Measurements from ENCODE around the gene LAMB1.

The LAMB1 gene

DNA sequence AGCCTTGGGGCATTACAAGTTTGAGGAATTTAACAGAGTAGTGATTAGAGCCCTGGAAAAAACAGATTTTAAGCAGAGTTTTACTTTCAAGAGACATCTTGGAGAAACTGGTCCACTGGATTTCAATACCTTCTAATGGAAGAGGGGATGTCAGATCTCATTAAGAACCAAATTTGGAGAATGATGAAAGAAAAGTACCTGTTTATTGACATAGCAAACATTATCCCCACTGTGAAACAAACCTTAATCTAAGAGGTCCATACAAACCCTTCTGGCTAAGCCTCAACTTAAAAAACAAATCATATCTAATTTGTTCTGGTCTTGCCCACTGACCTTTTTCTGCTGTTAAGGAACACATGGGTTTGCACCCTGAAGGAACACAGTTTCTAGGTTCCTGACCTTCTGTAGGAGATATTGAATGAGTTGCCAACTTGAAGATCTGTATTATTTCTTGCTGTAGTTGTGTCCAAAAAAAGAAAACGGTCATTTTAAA, 53.5 kb downstream of the LAMB1 start:
- Histone ChIP-seq H3K9me2 (replicated peaks; ENCODE audit: insufficient read depth, low read length) (no peaks in the 10 kb centered on the region), H4K20me1 (ENCODE audit: low read depth, low read length) (no peaks in the 10 kb centered on the region), H3K79me2 (ENCODE audit: insufficient read depth, low read length) (no peaks in the 10 kb centered on the region), H3K4me3 (ENCODE audit: insufficient read depth, low read length, poor library complexity, severe bottlenecking) (no peak overlapping the region), H3F3A (ENCODE audit: insufficient read depth) (no peaks in the 10 kb centered on the region), H3K9me3 (ENCODE audit: insufficient read depth, low read length) (no peaks in the 10 kb centered on the region), H3K27ac (ENCODE audit: low read depth, low read length) (no peak overlapping the region), H3K4me2 (ENCODE audit: low read depth, low read length, poor library complexity, severe bottlenecking) (no peak overlapping the region), H2AFZ (ENCODE audit: low read depth, low read length, severe bottlenecking) (no peak overlapping the region), H3K9ac (ENCODE audit: low read length) (no peak overlapping the region), H3K27me3 (ENCODE audit: low read length) (no peaks in the 10 kb centered on the region), H3K36me3 (ENCODE audit: low read length) (no peaks in the 10 kb centered on the region)
- TF ChIP-seq EZH2phosphoT487 (conservative IDR thresholded peaks at IDR 0.05; ENCODE audit: low read length): no peak
- TF ChIP-seq, protein P1, sequence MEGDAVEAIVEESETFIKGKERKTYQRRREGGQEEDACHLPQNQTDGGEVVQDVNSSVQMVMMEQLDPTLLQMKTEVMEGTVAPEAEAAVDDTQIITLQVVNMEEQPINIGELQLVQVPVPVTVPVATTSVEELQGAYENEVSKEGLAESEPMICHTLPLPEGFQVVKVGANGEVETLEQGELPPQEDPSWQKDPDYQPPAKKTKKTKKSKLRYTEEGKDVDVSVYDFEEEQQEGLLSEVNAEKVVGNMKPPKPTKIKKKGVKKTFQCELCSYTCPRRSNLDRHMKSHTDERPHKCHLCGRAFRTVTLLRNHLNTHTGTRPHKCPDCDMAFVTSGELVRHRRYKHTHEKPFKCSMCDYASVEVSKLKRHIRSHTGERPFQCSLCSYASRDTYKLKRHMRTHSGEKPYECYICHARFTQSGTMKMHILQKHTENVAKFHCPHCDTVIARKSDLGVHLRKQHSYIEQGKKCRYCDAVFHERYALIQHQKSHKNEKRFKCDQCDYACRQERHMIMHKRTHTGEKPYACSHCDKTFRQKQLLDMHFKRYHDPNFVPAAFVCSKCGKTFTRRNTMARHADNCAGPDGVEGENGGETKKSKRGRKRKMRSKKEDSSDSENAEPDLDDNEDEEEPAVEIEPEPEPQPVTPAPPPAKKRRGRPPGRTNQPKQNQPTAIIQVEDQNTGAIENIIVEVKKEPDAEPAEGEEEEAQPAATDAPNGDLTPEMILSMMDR (IDR thresholded peaks at IDR 0.05; ENCODE audit: insufficient read depth, low read length, poor library complexity, severe bottlenecking): no peak

DNA sequence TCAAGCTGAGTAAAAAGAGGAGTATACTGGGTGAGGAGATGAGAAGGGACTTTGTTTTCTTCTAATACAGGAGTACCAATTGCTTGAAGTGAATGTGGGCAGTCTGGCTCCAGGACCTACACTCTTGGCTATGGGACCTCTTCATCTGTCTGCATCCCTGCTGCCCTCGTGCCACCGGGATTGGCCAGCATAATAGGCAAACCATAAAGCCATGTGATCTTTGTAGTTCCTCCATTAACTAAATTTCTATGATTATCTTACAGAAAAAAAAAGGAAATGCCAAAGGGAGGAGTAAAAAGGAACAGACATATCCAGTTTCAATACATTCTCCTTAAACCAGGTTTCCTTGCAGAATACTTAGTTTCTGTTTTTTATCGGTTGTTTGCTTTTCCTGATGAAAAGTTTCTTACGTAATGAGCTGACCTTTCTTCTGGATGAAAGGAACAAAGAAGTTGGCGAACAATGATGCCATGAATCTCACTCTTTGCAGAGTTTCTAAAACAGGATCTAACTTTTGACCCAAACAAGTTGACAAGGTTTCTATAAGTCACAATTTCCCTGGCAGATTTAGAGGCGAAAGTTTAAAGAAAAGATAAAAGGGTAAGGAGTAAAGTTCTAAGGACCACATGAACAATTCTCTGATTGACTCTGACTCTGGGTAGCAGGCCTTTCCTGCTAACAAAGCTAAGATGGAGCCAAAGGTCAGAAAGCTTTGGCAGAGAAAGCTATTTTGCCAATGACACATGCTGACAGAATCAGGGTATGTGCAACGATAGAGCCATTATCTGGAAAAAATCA, 54.1 kb downstream of the LAMB1 start:
- Histone ChIP-seq H3K79me2 (ENCODE audit: insufficient read depth, low read length) (no peaks in the 10 kb centered on the region), H3K4me2 (ENCODE audit: low read depth, low read length, poor library complexity, severe bottlenecking) (no peak overlapping the region), H3K4me3 (ENCODE audit: insufficient read depth, low read length, poor library complexity, severe bottlenecking) (no peak overlapping the region), H4K20me1 (ENCODE audit: low read depth, low read length) (no peaks in the 10 kb centered on the region), H3K9me3 (ENCODE audit: insufficient read depth, low read length) (no peaks in the 10 kb centered on the region), H3F3A (ENCODE audit: insufficient read depth) (no peaks in the 10 kb centered on the region), H2AFZ (ENCODE audit: low read depth, low read length, severe bottlenecking) (no peak overlapping the region), H3K27me3 (ENCODE audit: low read length) (no peaks in the 10 kb centered on the region), H3K36me3 (ENCODE audit: low read length) (no peaks in the 10 kb centered on the region), H3K9me2 (replicated peaks; ENCODE audit: insufficient read depth, low read length) (no peaks in the 10 kb centered on the region), H3K9ac (ENCODE audit: low read length) (no peak overlapping the region), H3K27ac (ENCODE audit: low read depth, low read length) (no peak overlapping the region)
- TF ChIP-seq EZH2phosphoT487 (conservative IDR thresholded peaks at IDR 0.05; ENCODE audit: low read length): no peak
- TF ChIP-seq, protein P1 (IDR thresholded peaks at IDR 0.05; ENCODE audit: insufficient read depth, low read length, poor library complexity, severe bottlenecking): no peak

DNA sequence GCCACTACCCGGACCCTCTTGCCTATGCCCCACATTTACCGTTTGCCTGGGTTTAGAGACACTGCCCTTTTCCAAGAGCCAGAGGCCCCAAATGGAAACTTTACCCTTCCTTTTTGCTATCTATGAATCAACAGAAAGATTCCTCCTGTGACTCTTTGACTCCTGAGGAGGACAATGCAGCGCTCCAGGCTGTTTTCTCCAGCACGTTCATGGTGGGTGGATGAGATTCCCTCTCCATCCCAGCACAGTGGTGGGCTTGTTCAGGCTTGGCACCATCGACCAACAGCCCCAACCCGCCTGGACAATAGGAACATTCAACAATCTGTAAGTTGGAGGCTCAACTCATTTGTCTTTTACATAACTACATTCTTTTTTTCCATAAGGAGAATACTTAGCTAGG, 56.1 kb downstream of the LAMB1 start:
- Histone ChIP-seq H3K4me2 (ENCODE audit: low read depth, low read length, poor library complexity, severe bottlenecking) (no peak overlapping the region), H3K36me3 (ENCODE audit: low read length) (no peaks in the 10 kb centered on the region), H3K27ac (ENCODE audit: low read depth, low read length) (no peak overlapping the region), H3K4me3 (ENCODE audit: insufficient read depth, low read length, poor library complexity, severe bottlenecking) (no peak overlapping the region), H2AFZ (ENCODE audit: low read depth, low read length, severe bottlenecking) (no peak overlapping the region), H3K27me3 (ENCODE audit: low read length) (no peaks in the 10 kb centered on the region), H3K79me2 (ENCODE audit: insufficient read depth, low read length) (no peaks in the 10 kb centered on the region), H3K9ac (ENCODE audit: low read length) (no peak overlapping the region), H3K9me2 (replicated peaks; ENCODE audit: insufficient read depth, low read length) (no peaks in the 10 kb centered on the region), H3K9me3 (ENCODE audit: insufficient read depth, low read length) (no peaks in the 10 kb centered on the region), H3F3A (ENCODE audit: insufficient read depth) (no peaks in the 10 kb centered on the region), H4K20me1 (ENCODE audit: low read depth, low read length) (no peaks in the 10 kb centered on the region)
- TF ChIP-seq EZH2phosphoT487 (conservative IDR thresholded peaks at IDR 0.05; ENCODE audit: low read length): no peak
- TF ChIP-seq, protein P1 (IDR thresholded peaks at IDR 0.05; ENCODE audit: insufficient read depth, low read length, poor library complexity, severe bottlenecking): no peak
